Measurements from ENCODE around the gene SRPRB.
A peak's percentile ranks its signal among the peaks of the same experiment; 100 is the strongest.

SRPRB gene

DNA sequence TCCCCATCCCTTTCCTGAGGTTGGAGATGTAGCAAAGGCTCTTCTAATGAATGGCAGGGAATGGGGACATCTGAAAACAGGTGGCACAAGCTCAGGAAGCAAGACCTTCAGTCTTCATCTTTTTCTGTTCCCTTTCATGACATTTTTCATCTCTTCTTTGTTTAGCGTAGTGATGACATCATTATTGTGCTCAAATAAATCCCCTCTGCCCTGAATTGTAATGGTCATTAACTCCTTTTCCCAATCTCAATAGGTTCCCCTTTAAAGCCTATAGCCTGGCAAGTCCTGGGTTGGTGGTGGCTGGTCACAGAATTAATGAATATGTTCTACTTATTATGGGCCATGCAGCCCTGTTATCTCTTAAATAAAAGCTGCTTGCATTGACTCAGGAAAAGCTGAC, 38.0 kb upstream of the SRPRB start:
- TF ChIP-seq, protein P1, sequence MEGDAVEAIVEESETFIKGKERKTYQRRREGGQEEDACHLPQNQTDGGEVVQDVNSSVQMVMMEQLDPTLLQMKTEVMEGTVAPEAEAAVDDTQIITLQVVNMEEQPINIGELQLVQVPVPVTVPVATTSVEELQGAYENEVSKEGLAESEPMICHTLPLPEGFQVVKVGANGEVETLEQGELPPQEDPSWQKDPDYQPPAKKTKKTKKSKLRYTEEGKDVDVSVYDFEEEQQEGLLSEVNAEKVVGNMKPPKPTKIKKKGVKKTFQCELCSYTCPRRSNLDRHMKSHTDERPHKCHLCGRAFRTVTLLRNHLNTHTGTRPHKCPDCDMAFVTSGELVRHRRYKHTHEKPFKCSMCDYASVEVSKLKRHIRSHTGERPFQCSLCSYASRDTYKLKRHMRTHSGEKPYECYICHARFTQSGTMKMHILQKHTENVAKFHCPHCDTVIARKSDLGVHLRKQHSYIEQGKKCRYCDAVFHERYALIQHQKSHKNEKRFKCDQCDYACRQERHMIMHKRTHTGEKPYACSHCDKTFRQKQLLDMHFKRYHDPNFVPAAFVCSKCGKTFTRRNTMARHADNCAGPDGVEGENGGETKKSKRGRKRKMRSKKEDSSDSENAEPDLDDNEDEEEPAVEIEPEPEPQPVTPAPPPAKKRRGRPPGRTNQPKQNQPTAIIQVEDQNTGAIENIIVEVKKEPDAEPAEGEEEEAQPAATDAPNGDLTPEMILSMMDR (conservative IDR thresholded peaks at IDR 0.05; ENCODE audit: low read depth, low read length): no peak
- DNase-seq (ENCODE audit: low read depth): no peak
- no peak overlapping the region for H3K4me3 ChIP-seq (ENCODE audit: low read depth, low read length)

DNA sequence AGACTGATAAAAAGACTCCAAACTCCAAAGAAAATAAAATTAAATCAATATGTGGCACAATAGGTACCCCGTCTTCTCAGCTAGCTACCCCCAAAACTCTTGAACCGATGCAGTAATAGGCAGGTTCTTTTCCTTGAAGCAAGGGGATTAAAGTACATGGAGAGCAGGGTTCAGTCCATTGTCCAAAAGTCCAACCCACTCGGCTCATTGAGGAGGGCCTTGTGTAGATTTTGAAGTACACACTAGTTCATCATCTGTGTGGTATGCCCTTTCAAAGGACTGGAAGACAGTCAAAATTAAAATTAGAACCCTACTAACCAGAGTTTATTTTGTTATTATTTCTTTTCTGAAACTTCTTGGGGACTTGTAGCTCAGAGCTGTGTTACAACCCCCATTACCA, 36.1 kb upstream of the SRPRB start:
- TF ChIP-seq, protein P1 (conservative IDR thresholded peaks at IDR 0.05; ENCODE audit: low read depth, low read length): no peak
- no peak overlapping the region for H3K4me3 ChIP-seq (ENCODE audit: low read depth, low read length)
- DNase-seq (ENCODE audit: low read depth): no peak

DNA sequence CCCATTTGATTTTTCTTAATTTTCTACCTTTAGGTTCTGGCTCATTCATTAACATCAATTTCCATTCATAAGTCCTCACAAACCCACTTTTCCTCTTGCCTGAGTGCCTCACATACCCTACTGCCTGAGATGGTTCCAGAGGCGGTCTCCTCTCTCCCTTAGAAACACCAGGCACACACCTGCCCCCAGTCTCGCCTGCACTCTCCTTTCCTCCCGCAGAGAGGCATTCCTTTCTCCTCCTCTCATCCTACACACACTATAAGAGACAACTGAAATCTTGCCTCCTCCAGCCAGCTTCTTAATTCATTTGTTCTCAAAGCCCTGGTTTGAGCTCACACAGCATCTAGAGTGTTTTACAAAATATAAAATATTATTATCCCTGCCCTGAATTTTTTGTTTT, 31.9 kb upstream of the SRPRB start:
- no peak for DNase-seq (ENCODE audit: low read depth)
- TF ChIP-seq, protein P1 (conservative IDR thresholded peaks at IDR 0.05; ENCODE audit: low read depth, low read length): no peak
- H3K4me3 ChIP-seq (ENCODE audit: low read depth, low read length): no peak overlapping the region

DNA sequence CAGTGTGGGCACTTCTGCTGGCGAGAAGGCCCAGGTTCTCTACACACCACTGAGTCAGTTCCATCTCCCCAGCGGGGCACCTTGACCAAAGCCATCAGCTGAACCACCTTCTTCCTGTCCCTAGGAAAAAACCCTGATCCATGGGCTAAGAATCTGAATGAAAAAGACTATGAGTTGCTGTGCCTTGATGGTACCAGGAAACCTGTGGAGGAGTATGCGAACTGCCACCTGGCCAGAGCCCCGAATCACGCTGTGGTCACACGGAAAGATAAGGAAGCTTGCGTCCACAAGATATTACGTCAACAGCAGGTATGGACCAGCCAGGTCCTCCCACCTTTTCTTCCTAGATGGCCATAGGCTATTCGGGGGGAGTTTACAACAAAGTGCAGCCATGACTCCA, 30.3 kb upstream of the SRPRB start:
- TF ChIP-seq, protein P1 (conservative IDR thresholded peaks at IDR 0.05; ENCODE audit: low read depth, low read length): no peak
- no peak for DNase-seq (ENCODE audit: low read depth)
- H3K4me3 ChIP-seq (ENCODE audit: low read depth, low read length): no peak overlapping the region

DNA sequence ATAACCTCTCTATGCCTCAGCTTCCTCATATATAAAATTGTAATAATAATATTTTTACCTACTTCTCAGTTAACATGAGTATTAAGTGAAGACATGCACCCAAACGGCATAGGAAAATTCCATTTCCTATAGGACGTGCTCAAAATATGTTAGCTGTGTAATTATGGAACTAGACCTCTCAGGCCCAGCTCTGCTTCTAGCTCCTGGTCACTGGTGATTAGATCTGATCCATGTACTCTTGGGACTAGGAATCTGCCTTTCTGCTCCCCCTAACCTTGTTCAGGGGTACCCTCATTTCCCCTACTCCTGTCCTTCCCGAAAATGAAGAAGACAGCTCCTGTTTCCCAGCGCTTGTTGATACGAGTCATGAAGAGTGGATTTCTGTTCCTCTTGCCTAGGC, 29.8 kb upstream of the SRPRB start:
- no peak for DNase-seq (ENCODE audit: low read depth)
- TF ChIP-seq, protein P1 (conservative IDR thresholded peaks at IDR 0.05; ENCODE audit: low read depth, low read length): no peak
- no peak overlapping the region for H3K4me3 ChIP-seq (ENCODE audit: low read depth, low read length)

DNA sequence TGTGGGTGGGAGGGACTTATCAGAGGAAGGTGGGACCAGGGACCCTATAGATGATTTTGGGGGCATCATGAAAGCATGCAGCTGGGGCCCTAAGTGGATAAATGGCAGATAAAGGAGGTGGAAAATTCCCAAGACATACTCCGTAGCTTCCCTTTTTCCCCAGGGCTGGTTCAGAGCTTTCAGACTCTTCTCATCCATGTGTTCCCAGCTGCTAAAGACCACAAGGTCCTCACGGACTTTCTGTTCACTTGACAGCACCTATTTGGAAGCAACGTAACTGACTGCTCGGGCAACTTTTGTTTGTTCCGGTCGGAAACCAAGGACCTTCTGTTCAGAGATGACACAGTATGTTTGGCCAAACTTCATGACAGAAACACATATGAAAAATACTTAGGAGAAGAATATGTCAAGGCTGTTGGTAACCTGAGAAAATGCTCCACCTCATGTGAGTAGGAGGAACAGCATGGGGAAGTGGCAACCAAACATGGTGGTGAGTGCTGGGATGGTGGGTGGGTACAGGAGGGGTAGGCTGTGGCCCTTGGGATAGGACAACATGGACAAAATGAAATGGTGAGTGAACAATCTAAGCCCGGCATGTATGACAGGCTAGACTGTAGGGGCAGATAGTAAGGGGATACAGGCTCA, 28.7 kb upstream of the SRPRB start:
- TF ChIP-seq, protein P1 (conservative IDR thresholded peaks at IDR 0.05; ENCODE audit: low read depth, low read length): no peak
- peak; percentile 4 for DNase-seq (ENCODE audit: low read depth)
- no peak overlapping the region for H3K4me3 ChIP-seq (ENCODE audit: low read depth, low read length)

DNA sequence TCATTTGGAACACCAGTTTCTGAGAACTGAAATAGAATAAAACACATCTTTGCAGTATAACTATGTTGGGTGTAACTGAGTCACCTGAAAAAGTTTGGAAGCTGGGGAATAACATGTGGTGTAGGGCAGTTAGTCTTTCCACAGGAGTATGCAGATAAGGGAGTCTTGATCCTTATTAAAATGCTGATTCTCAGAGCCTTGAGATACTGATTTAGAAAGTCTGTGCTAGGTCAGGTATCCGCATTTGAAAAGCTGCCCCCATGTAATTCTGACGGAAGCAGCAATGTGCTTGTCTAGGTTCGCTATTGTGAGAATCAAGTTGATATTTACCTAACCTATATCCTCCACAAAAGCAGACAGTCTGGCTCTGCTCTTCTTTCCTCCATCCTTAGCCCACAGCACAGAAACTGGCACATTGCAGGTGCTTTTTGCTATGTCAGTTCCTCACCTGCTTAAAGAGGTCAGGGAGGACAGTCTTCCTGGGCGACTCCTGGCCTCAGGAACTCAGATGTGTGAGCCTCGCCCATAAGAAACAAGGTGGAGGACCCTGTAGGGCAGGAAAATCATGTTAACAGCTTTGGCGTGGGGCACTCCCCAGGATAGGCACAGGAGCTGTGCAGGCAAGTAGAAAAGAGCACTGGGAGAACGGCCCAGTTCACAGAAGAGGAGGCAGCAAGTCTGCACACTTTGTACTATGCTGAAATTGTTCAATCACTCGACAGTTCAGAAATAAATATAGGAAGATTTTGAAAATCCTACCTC, 27.6 kb upstream of the SRPRB start:
- no peak for DNase-seq (ENCODE audit: low read depth)
- TF ChIP-seq, protein P1 (conservative IDR thresholded peaks at IDR 0.05; ENCODE audit: low read depth, low read length): no peak
- H3K4me3 ChIP-seq (ENCODE audit: low read depth, low read length): no peak overlapping the region

Data from choroid plexus epithelial cell (primary cell).